NCI-H526 (cell line): ENCODE measurements around the gene TRPV6.

Experiments
- DNase-seq, 2 experiments: peaks; one replicate each; lab custom pipeline; 2025; lab: John Stamatoyannopoulos, UW

The TRPV6 gene

DNA sequence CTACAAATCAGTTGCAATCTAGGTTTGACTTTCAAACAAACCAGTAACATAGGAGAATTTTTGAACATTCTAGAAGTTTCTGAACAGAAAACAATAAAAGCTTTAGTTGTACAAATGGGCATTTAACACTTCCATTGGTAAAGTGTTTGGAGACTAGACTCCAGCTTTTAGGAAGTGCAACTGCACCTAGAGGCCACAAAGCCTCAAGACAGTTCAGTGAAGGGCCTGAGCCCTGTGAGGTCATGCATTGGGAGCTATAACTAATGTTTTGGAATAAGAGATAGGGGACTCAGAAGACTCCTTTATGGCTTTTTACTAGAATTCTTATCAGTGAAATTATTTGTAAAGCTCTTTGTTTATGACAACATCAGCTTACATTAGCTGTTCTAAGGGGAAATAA is 33.6 kb downstream of the TRPV6 start:
- no peak for DNase-seq

DNA sequence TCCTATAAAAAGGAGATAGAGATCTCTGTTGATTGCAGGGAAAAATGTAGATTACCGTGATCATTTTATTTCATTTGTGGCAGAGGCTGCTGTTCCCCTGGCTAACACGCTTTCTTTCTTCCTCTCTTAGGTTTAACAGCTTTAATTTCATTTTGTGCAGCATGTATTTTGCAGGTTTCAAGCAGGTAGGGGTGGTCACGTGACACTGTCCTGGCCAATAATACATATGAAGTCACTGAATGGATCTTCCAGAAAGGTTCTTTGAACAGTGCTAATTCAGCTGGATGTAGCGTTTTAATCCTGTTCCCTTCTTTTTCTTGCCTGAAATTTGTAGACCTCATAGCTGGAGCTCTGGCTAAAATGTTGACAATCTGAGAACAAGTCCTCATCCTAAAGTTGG is 34.3 kb downstream of the TRPV6 start:
- DNase-seq, result no peak

DNA sequence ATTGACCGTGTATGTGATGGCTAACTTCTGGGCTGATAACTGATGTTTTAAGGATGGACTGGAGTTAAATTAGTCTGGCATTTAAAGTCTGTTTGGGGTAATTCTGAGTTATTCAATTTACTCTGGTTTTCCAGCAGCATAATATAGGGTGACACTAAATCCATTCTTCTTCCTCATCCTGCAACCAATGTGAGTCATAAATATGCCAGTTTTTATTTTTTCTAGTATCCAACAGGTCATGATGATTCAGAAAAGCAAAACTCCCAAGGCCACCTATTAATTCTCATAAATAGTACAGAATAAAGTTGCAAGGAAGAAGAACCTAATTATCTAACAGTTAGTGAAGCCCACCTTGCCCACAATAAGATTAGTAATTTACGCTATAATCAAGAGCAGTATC is 38.2 kb downstream of the TRPV6 start:
- DNase-seq, result no peak

DNA sequence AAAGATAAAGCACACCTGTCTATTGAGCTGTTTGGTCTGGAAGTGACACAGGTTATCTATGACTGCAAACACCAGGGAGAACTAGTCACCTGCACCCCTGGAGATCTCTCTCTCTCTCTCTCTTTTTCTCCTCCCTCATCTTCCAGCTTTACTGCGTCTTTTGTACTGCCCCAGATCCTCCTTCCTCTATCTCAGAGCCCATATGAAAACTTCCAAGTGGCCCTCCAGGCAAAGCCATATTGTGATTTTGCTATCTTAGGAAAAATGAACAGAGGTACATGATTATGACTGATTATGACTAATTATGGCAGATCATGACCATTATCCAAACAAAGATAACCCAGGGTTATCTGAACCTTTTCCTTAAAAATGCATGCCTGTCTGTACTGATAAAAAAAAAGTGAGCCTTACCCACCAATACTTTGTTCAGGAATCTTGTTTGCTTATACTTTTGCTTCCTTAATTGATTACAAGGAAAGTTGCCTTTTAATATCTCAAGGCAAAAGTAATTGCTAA is 43.2 kb downstream of the TRPV6 start:
- no peak for DNase-seq

DNA sequence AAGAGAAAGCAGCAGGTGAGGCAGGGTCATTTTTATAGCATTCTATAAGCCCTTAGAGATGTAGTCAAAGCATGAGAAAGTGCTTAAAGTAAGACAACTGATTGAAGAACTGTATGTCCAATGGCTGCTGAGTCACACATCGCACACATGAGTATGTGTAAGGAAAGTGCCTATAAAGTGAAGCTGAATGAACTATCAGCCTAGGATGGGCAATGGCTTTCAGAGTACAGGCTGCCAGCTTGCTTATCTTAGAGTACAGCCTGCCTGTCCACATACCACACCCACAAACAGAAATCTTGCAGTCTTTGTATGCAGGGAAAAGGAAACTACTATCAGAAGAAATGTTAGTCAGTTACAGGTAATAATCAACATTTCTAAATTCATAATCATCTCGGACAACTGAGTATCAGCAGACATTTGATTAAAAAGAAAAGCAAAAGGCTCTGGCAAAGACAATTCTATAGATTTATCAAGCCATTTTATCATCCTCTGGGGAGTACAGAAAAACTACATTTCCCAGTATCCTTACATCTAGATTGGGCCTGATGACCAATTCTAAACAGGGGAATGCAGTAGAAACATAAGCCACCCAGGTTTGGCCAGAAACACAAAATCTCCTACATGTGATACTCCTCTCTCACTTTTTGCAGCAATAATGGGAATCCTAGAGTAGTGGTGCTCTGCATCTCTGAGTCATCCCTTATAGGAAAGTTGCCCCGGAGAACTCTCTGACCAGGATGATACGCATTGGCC is 46.9 kb downstream of the TRPV6 start:
- no peak for DNase-seq

DNA sequence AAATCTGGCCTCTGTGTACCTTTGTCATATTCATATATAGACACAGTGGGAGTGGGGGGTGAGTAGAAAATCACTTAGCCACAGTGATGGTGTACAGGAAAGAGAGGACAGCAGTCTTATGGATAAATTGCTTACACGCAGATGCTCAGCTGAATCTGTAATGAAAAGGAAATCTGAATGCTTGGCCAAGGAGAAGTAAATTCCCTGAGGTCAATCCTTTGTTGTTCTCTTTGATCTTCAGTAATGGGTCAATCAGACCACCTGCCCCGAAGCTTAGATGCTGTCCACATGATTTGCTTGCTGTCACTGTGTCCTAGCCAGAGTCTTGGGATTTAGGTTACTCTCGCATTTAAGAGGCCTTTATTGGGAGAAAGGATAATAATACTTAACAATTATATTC is 49.1 kb downstream of the TRPV6 start:
- DNase-seq, result no peak

DNA sequence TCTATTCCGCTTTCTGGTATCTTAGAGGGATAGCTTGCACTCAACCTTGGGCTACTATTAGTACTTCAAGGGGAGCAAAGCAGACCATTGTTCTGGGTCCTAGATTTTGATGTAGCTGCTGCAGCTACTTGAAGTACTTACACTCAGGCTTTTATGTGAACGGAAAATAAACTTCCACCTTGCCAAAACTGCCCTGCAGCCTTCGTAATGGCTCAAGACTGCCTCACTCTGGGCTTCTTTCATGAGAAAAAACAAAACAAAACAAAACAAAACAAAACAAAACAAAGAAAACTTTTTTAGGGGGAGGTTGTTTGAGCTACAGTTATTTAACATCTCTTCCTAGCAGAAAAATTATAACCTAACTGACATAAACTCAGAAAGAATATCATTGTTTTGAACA is 50.1 kb downstream of the TRPV6 start:
- DNase-seq, result no peak

DNA sequence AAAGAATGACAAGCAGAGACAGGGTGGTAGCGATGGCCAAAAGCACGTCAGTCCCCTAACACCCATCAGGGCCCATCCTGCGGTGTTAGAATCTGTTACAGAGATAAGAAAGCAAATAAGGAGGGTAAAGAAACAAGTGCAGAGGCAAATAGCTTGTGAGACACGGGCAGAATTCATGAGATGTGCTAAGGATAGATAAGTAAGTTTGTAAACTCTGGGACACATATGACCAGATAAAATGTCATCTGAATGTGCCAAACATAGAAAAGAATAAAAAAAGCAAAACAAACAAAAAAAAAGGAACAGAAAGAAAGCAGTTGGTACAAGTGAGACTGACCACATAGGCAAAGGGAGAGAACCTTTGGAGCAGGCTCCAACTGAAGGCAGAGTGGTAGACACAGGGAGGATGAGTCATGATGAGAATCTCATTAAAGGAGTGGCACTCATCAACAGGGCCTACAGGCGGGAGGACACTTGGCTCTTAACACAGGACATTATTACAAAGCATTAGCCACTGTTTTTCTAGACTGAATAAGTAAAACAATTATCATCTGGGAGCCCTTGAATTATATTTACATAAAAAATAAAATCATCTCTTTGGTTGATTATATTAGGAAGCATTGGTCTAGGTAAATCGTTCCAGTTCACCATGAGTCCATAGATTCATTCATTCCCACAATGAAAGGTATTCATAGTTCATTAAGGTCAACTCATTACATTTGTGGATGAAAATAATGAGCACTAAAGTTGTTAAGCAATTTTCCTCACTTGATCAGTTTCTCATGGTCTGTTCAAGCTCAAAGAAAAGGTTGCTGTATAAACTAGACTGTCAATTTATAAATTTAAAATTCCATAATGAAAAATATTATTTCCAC is 52.1 kb downstream of the TRPV6 start:
- no peak for DNase-seq

DNA sequence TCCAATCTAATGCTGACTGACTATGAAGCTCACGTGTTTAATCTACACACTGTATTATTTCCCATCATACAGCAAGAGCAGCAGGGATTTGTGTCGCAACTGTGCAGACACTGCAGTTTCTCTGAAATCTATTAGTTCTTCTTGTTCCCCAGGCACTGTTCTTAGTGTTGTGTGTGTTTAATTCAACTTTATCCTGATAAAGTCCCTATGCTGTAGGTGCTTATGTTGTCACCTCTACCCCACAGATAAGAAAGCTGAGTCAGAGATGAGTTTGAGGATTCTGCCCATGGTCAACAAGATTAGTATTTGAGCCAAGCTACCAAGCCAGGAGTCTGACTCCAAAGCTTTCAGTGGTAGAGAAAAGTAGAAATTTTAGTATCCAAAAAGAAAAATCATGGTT is 53.1 kb downstream of the TRPV6 start:
- DNase-seq, result no peak

DNA sequence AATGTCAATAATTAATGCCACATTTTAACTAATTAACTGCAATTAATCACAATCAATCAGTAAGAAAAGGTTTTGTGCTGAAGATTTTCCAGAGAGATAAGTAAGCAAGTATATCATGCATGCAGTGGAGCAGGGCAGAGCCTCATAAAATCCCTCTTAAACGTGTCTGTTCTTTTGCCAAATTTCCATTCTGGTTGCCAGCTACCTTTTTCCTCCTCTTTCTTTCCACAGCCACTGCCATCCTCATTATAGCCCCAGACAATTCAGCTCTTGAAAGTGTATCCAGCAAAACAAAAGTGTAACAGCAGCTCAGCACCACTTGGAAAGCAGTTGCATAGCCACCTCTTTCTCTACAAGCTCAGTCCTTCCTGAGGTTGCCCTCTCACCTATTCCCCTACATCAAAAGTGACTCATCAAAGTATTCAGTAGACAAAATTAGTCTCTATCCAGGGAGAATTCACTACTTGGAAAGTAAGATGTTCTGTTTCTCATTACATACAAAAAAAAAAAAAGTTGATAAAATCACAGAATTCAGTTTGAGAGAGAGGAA is 57.5 kb downstream of the TRPV6 start:
- no peak for DNase-seq

DNA sequence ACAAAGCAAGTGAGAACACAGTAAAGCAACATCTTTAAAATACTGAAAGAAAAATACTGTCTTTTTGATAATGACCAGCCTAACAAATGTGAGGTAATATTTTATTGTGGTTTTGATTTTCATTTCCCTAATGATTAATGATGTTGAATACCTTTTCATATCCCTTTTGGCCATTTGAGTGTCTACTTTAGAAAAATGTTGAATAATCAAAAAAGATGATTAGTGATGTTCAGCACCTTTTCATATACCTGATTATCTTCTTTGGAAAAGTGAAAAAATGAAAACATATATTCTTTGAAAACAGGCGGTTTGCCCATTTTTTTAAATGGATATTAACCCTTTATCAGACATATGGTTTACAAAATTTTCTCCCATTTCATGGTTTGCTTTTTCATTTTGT is 62.8 kb downstream of the TRPV6 start:
- DNase-seq, result no peak
